MM.1S (cell line): ENCODE results near the gene NMNAT2.

ENCODE experiments used
- DNase-seq: peaks from one replicate; pipeline ENCODE4 v3.0.0-alpha.2; 2015
- H2AFZ ChIP-seq: fragments of 300-600 bp; sonication (generic); 2 replicates; pipeline ENCODE4 v1.6.0; 2016; ENCODE audit warnings: antibody characterized with exemption, low read length
- H3F3A ChIP-seq: fragments of 300-600 bp; sonication (generic); 2 replicates; pipeline ENCODE4 v1.6.1; 2016; ENCODE audit warnings: mild to moderate bottlenecking, antibody characterized with exemption, low read length, moderate library complexity, mixed read lengths; ENCODE audit not compliant: insufficient read depth
- H3K27ac ChIP-seq: fragments of 300-600 bp; sonication (generic); 2 replicates; pipeline ENCODE4 v1.5.1; 2016; ENCODE audit warnings: mild to moderate bottlenecking, low read length
- H3K27me3 ChIP-seq: fragments of 300-600 bp; sonication (generic); replicated peaks from 2 replicates; pipeline ENCODE4 v1.6.0; 2016; ENCODE audit warnings: low read length; ENCODE audit not compliant: insufficient read depth
- H3K36me3 ChIP-seq: fragments of 300-600 bp; sonication (generic); replicated peaks from 2 replicates; pipeline ENCODE4 v1.6.1; 2016; ENCODE audit warnings: mild to moderate bottlenecking, low read length, mixed read lengths; ENCODE audit not compliant: insufficient read depth
- H3K4me1 ChIP-seq: fragments of 300-600 bp; sonication (generic); 2 replicates; pipeline ENCODE4 v1.6.1; 2016; ENCODE audit warnings: low read length, mixed read lengths
- H3K4me2 ChIP-seq: fragments of 300-600 bp; sonication (generic); 2 replicates; pipeline ENCODE4 v1.6.0; 2016; ENCODE audit warnings: low read depth, low read length
- H3K4me3 ChIP-seq: fragments of 300-600 bp; sonication (generic); 2 replicates; pipeline ENCODE4 v1.5.1; 2016; ENCODE audit warnings: low read length, mixed read lengths
- H3K79me2 ChIP-seq: fragments of 300-600 bp; sonication (generic); 2 replicates; pipeline ENCODE4 v1.6.1; 2016; ENCODE audit warnings: mixed run types, low read length, mixed read lengths
- H3K9ac ChIP-seq: fragments of 300-600 bp; sonication (generic); 2 replicates; pipeline ENCODE4 v1.6.1; 2016; ENCODE audit warnings: low read length, mixed read lengths
- H3K9me2 ChIP-seq: fragments of 300-600 bp; sonication (generic); replicated peaks from 2 replicates; pipeline ENCODE4 v1.6.1; 2016; ENCODE audit warnings: mild to moderate bottlenecking, low read length, mixed read lengths; ENCODE audit not compliant: insufficient read depth
- H3K9me3 ChIP-seq: fragments of 300-600 bp; sonication (generic); replicated peaks from 2 replicates; pipeline ENCODE4 v1.6.1; 2016; ENCODE audit warnings: mild to moderate bottlenecking, low read length, mixed read lengths; ENCODE audit not compliant: insufficient read depth
- H4K20me1 ChIP-seq: fragments of 300-600 bp; sonication (generic); 2 replicates; pipeline ENCODE4 v1.6.1; 2016; ENCODE audit warnings: mild to moderate bottlenecking, low read length, moderate library complexity, mixed read lengths; ENCODE audit not compliant: insufficient read depth
- EZH2 ChIP-seq: fragments of 300-600 bp; sonication (generic); optimal IDR thresholded peaks from 2 replicates; pipeline ENCODE3; 2017; ENCODE audit warnings: low read depth, mild to moderate bottlenecking, antibody characterized with exemption, low read length, mixed read lengths
- EZH2phosphoT487 ChIP-seq: fragments of 300-600 bp; sonication (generic); IDR thresholded peaks from 2 replicates; pipeline ENCODE4 v1.6.1; 2018; ENCODE audit warnings: antibody characterized with exemption, low read length
- TF ChIP-seq, protein P1 (sequence below): fragments of 300-600 bp; sonication (generic); IDR thresholded peaks from 2 replicates; pipeline ENCODE4 v1.5.1; 2016; ENCODE audit warnings: antibody characterized with exemption, low read length, mixed read lengths

The NMNAT2 gene

DNA sequence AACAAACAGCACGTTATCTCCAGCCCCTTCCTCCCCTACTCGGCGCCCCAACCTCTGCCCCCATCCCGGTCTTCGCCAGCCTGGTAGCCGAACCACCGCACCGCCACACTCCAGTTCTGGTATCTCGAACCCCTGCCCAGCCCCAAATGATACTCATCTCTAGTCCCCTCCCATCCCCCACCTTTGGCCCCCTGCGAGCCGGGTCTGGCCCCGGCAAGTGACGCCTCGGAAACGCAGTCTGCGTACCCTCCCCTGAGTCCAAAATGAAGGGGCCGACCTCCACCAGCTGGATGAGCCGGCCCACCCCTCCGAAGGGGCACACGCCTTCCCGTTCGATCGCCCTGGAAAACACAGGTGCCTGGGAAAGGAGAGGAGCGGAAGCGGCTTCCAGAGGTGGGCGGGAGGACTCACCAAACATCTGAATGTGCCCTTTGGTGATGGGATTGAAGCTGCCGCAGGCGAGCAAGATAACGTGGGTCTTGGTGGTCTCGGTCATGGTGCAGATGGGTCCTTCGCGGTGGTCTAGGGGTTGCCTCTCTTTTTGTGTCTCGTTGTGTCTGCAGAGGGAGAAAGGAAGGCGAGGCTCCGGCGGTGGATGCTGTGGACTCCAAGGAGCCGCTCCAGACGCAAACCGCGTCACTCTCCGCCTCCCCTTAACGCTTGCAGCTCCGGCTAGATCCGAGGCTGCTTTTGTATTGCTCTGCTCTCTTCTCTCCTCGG is at the start of gene NMNAT2:
NMNAT2 (minus strand) TSS at position 609 of the 720 bp plus-strand sequence; CDS start at position 496, 113 bp downstream.
- H4K20me1 ChIP-seq: no peaks in the 10 kb centered on the region
- no peak within 1 kb of the TSS for H3K4me2 ChIP-seq
- H3K4me3 ChIP-seq: no peak within 1 kb of the TSS
- H3K79me2 ChIP-seq: no peaks in the 10 kb centered on the region
- no peak within 1 kb of the TSS for H2AFZ ChIP-seq
- no peaks in the 10 kb centered on the region for H3K36me3 ChIP-seq
- no peak for DNase-seq
- H3K4me1 ChIP-seq: no peaks in the 10 kb centered on the region
- no peaks in the 10 kb centered on the region for H3K9me3 ChIP-seq
- no peaks in the 10 kb centered on the region for H3F3A ChIP-seq
- no peak within 1 kb of the TSS for H3K27ac ChIP-seq
- no peak within 1 kb of the TSS for H3K9ac ChIP-seq
- TF ChIP-seq, protein P1, sequence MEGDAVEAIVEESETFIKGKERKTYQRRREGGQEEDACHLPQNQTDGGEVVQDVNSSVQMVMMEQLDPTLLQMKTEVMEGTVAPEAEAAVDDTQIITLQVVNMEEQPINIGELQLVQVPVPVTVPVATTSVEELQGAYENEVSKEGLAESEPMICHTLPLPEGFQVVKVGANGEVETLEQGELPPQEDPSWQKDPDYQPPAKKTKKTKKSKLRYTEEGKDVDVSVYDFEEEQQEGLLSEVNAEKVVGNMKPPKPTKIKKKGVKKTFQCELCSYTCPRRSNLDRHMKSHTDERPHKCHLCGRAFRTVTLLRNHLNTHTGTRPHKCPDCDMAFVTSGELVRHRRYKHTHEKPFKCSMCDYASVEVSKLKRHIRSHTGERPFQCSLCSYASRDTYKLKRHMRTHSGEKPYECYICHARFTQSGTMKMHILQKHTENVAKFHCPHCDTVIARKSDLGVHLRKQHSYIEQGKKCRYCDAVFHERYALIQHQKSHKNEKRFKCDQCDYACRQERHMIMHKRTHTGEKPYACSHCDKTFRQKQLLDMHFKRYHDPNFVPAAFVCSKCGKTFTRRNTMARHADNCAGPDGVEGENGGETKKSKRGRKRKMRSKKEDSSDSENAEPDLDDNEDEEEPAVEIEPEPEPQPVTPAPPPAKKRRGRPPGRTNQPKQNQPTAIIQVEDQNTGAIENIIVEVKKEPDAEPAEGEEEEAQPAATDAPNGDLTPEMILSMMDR: no peak
- TF ChIP-seq EZH2phosphoT487 (no peak), EZH2 (no peak)
- H3K9me2 ChIP-seq: no peaks in the 10 kb centered on the region
- H3K27me3 ChIP-seq: no peaks in the 10 kb centered on the region

DNA sequence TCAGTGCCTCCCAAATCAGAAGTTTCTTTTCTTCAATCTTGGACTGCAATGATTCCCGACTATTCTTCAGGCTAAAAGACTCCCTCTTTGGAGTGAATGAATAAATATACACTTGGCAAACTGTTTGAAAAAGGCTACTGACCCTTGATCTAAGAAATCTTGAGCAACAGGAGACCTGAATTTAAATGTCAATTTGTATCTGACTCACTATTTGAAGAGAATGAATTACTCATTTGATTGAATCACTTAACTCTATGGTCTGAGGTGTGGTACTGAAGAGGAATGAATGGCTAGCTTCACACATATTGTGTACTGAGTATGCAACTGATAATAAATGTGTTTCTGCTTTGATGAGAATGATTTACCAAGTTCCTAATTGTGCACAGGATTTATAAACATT is 49.5 kb upstream of the NMNAT2 start:
- H3K9ac ChIP-seq: no peak overlapping the region
- no peaks in the 10 kb centered on the region for H3K9me2 ChIP-seq
- TF ChIP-seq, protein P1: no peak
- H3K27ac ChIP-seq: no peak overlapping the region
- no peaks in the 10 kb centered on the region for H3K36me3 ChIP-seq
- no peaks in the 10 kb centered on the region for H3K9me3 ChIP-seq
- H3F3A ChIP-seq: peaks cover 26% of the 10 kb centered on the region
- peaks cover 4% of the 10 kb centered on the region for H3K79me2 ChIP-seq
- H3K4me2 ChIP-seq: no peak overlapping the region
- no peak for DNase-seq
- H4K20me1 ChIP-seq: no peaks in the 10 kb centered on the region
- peaks cover 4% of the 10 kb centered on the region for H3K4me1 ChIP-seq
- H2AFZ ChIP-seq: no peak overlapping the region
- H3K27me3 ChIP-seq: no peaks in the 10 kb centered on the region
- no peak overlapping the region for H3K4me3 ChIP-seq

DNA sequence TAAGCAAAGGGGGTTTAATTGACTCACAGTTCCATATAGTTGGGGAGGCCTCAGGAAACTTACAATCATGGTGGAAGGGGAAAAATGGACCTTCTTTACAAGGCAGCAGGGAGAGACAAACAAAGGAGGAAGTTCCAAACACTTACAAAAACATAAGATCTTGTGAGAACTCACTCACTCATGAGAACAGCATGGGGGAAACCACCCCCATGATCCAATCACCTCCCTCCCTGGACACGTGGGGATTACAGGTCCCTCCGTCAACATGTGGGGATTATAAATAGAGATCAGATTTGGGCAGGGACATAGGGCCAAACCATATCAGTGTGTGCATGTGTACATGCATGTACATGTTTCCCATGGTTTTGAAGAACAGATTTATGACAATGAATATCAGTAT is 48.6 kb upstream of the NMNAT2 start:
- no peaks in the 10 kb centered on the region for H4K20me1 ChIP-seq
- no peak overlapping the region for H3K4me2 ChIP-seq
- no peaks in the 10 kb centered on the region for H3K9me2 ChIP-seq
- H3K4me1 ChIP-seq: peaks cover 4% of the 10 kb centered on the region
- H3K36me3 ChIP-seq: no peaks in the 10 kb centered on the region
- H3K27me3 ChIP-seq: no peaks in the 10 kb centered on the region
- no peak overlapping the region for H3K27ac ChIP-seq
- H3K79me2 ChIP-seq: no peaks in the 10 kb centered on the region
- no peak overlapping the region for H3K9ac ChIP-seq
- TF ChIP-seq EZH2phosphoT487 (no peak), EZH2 (no peak)
- TF ChIP-seq, protein P1: no peak
- no peak overlapping the region for H2AFZ ChIP-seq
- DNase-seq: no peak
- peaks cover 22% of the 10 kb centered on the region for H3F3A ChIP-seq
- H3K9me3 ChIP-seq: no peaks in the 10 kb centered on the region
- H3K4me3 ChIP-seq: no peak overlapping the region
